ENCODE results near the gene ORMDL2.

GRCh38 chr12:55829967-55830600, 12.2 kb downstream of the ORMDL2 start:
- TF ChIP-seq EZH2 (IDR thresholded peaks at IDR 0.05; ENCODE audit: borderline replicate concordance, low read depth, low read length, severe bottlenecking) = no peak
- TF ChIP-seq CTCF (IDR thresholded peaks at IDR 0.05; ENCODE audit: extremely low read depth in 1 of 2, insufficient read depth in 1 of 2, low read depth in 1 of 2, low read length in 2 of 2) = no peak
- peak; percentile 4 for TF ChIP-seq POLR2AphosphoS5 (IDR thresholded peaks at IDR 0.05; ENCODE audit: insufficient read depth, low read depth, low read length)
- no peak for TF ChIP-seq MAX (IDR thresholded peaks at IDR 0.05; ENCODE audit: insufficient read depth, insufficient read length)
- TF ChIP-seq JUN (IDR thresholded peaks at IDR 0.05; ENCODE audit: borderline replicate concordance, insufficient read depth, insufficient read length, low read depth) = no peak
- TF ChIP-seq FOS (IDR thresholded peaks at IDR 0.05; ENCODE audit: borderline replicate concordance, insufficient read depth, low read length) = no peak
- no peak for TF ChIP-seq POLR2A (IDR thresholded peaks at IDR 0.05; ENCODE audit: low read depth, low read length)
- no peak for TF ChIP-seq MYC (IDR thresholded peaks at IDR 0.05; ENCODE audit: low read depth, low read length)
- no peak for TF ChIP-seq GATA2 (IDR thresholded peaks at IDR 0.05; ENCODE audit: insufficient read depth, insufficient read length, low read depth, low read length)
